Loucy (cell line): ENCODE measurements around the gene ACOT11.

Experiments used
- H2AFZ ChIP-seq: fragments of 200-600 bp; sonication (generic); 2 replicates; pipeline ENCODE4 v1.6.0; 2016; ENCODE audit warnings: antibody characterized with exemption, mild to moderate bottlenecking, low read length, moderate library complexity
- H3F3A ChIP-seq: fragments of 200-600 bp; 2 replicates; pipeline ENCODE4 v1.6.0; 2016; ENCODE audit warnings: antibody characterized with exemption, low read depth, mild to moderate bottlenecking
- H3K27me3 ChIP-seq: fragments of 200-600 bp; sonication (generic); 2 replicates; pipeline ENCODE4 v1.6.1; 2014; ENCODE audit warnings: low read length, mild to moderate bottlenecking; ENCODE audit not compliant: insufficient read depth, poor library complexity, severe bottlenecking
- H3K36me3 ChIP-seq: fragments of 200-600 bp; sonication (generic); 2 replicates; pipeline ENCODE4 v1.6.1; 2016; ENCODE audit warnings: low read length; ENCODE audit not compliant: insufficient read depth
- H3K4me1 ChIP-seq: fragments of 200-600 bp; sonication (generic); 2 replicates; pipeline ENCODE4 v1.5.1; 2014; ENCODE audit warnings: low read length, mild to moderate bottlenecking; ENCODE audit not compliant: insufficient read depth, poor library complexity, severe bottlenecking
- H3K4me2 ChIP-seq: fragments of 200-600 bp; sonication (generic); 2 replicates; pipeline ENCODE4 v1.6.0; 2014; ENCODE audit warnings: antibody characterized with exemption, low read length, low read depth, mild to moderate bottlenecking; ENCODE audit not compliant: poor library complexity, severe bottlenecking
- H3K4me3 ChIP-seq: fragments of 200-600 bp; sonication (generic); 2 replicates; pipeline ENCODE4 v1.5.1; 2014; ENCODE audit warnings: low read length, mild to moderate bottlenecking, mixed read lengths; ENCODE audit not compliant: poor library complexity, severe bottlenecking
- H3K79me2 ChIP-seq: fragments of 200-600 bp; sonication (generic); 2 replicates; pipeline ENCODE4 v1.6.1; 2014; ENCODE audit warnings: low read length; ENCODE audit not compliant: insufficient read depth
- H3K9ac ChIP-seq: fragments of 200-600 bp; sonication (generic); 2 replicates; pipeline ENCODE4 v1.6.0; 2014; ENCODE audit warnings: mild to moderate bottlenecking, low read depth, low read length, moderate library complexity; ENCODE audit not compliant: poor library complexity, severe bottlenecking
- H3K9me2 ChIP-seq: fragments of 200-600 bp; sonication (generic); replicated peaks from 2 replicates; pipeline ENCODE4 v1.6.1; 2016; ENCODE audit warnings: low read depth, low read length, mixed read lengths
- H3K9me3 ChIP-seq: fragments of 200-600 bp; sonication (generic); 2 replicates; pipeline ENCODE4 v1.6.1; 2014; ENCODE audit warnings: mild to moderate bottlenecking, antibody characterized with exemption, low read length, low read depth; ENCODE audit not compliant: insufficient read depth
- H4K20me1 ChIP-seq: fragments of 200-600 bp; sonication (generic); 2 replicates; pipeline ENCODE4 v1.6.0; 2014; ENCODE audit warnings: antibody characterized with exemption, low read length, mild to moderate bottlenecking; ENCODE audit not compliant: insufficient read depth, poor library complexity, severe bottlenecking
- EZH2phosphoT487 ChIP-seq: fragments of 200-600 bp; IDR thresholded peaks from 2 replicates; pipeline ENCODE4 v1.6.1; 2018; ENCODE audit warnings: antibody characterized with exemption, mild to moderate bottlenecking, moderate library complexity, borderline replicate concordance
- TF ChIP-seq, protein P1 (sequence below): fragments of 200-600 bp; sonication (generic); conservative IDR thresholded peaks from 2 replicates; pipeline ENCODE4 v1.5.1; 2014; ENCODE audit warnings: mild to moderate bottlenecking, antibody characterized with exemption, low read length

Gene ACOT11

DNA sequence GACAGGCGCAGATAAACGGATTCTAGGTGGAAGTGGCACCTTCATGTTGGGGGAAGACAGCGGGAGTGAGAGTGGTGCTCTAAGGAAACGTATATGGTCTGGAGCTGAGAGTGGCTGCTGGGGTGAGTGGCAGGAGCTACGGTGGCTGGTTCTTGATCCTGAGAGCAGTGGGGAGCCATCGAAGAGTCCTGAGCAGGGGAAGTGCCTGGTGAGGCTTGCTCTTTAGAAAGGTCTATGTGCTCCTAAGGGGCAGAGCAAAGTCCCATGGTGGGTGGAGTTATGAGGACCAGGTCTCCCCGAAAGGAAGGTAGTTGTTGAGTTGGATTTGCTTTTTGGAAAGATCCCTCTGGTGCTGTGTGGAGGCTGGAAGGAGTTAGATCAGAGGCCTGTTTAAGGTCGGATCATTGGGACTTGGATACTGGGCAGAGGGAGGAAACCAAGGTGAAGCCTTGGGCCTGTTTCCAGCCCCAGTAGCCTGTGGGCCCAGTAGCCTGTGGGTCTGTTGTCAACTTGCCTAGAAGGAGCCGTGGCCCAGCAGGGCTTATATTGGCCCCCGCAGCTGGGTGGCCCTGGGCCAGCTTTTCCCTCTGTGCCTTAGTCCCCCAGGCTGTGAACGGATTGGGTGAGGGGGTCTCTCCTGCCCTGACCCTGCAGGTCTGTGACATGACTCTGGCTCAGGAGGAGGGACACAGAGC, 33.0 kb downstream of the ACOT11 start:
- H3K79me2 ChIP-seq, result no peaks in the 10 kb centered on the region
- no peak overlapping the region for H2AFZ ChIP-seq
- no peaks in the 10 kb centered on the region for H3K9me2 ChIP-seq
- H3K4me2 ChIP-seq, result no peak overlapping the region
- H3K4me3 ChIP-seq, result no peak overlapping the region
- no peaks in the 10 kb centered on the region for H3K27me3 ChIP-seq
- H3K9ac ChIP-seq, result no peak overlapping the region
- no peaks in the 10 kb centered on the region for H4K20me1 ChIP-seq
- H3K9me3 ChIP-seq, result no peaks in the 10 kb centered on the region
- peaks cover 13% of the 10 kb centered on the region for H3K4me1 ChIP-seq
- no peaks in the 10 kb centered on the region for H3F3A ChIP-seq
- no peaks in the 10 kb centered on the region for H3K36me3 ChIP-seq
- TF ChIP-seq, protein P1, sequence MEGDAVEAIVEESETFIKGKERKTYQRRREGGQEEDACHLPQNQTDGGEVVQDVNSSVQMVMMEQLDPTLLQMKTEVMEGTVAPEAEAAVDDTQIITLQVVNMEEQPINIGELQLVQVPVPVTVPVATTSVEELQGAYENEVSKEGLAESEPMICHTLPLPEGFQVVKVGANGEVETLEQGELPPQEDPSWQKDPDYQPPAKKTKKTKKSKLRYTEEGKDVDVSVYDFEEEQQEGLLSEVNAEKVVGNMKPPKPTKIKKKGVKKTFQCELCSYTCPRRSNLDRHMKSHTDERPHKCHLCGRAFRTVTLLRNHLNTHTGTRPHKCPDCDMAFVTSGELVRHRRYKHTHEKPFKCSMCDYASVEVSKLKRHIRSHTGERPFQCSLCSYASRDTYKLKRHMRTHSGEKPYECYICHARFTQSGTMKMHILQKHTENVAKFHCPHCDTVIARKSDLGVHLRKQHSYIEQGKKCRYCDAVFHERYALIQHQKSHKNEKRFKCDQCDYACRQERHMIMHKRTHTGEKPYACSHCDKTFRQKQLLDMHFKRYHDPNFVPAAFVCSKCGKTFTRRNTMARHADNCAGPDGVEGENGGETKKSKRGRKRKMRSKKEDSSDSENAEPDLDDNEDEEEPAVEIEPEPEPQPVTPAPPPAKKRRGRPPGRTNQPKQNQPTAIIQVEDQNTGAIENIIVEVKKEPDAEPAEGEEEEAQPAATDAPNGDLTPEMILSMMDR, result no peak
- TF ChIP-seq EZH2phosphoT487, result no peak

DNA sequence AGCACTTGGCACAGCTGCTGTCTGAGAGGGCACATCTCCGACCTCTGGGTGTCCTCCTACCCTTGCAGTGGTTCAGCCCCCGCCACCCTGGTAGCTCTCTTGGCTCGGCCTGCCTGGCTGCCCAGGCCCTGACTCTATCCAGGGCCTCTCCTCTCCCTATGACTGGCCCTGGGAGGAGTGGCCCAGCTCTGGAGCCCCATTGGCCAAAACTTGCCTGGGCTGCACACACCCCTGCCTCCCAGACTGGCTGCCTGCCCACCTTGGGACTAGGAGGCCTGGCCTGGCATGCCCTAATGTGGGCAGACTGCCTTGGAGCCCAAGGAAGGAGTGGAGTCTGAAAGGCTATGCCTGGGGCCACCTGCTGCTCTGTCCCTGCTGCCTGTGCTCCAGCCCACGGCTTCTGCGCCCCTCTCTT, 33.6 kb downstream of the ACOT11 start:
- Histone ChIP-seq H3K9me3 (no peaks in the 10 kb centered on the region), H3K27me3 (no peaks in the 10 kb centered on the region), H3K4me2 (no peak overlapping the region), H3K9me2 (no peaks in the 10 kb centered on the region), H4K20me1 (no peaks in the 10 kb centered on the region), H3K79me2 (no peaks in the 10 kb centered on the region), H2AFZ (no peak overlapping the region), H3K9ac (no peak overlapping the region), H3K4me1 (peaks cover 7% of the 10 kb centered on the region), H3F3A (no peaks in the 10 kb centered on the region), H3K4me3 (no peak overlapping the region), H3K36me3 (no peaks in the 10 kb centered on the region)
- TF ChIP-seq EZH2phosphoT487, result no peak
- TF ChIP-seq, protein P1, result no peak

DNA sequence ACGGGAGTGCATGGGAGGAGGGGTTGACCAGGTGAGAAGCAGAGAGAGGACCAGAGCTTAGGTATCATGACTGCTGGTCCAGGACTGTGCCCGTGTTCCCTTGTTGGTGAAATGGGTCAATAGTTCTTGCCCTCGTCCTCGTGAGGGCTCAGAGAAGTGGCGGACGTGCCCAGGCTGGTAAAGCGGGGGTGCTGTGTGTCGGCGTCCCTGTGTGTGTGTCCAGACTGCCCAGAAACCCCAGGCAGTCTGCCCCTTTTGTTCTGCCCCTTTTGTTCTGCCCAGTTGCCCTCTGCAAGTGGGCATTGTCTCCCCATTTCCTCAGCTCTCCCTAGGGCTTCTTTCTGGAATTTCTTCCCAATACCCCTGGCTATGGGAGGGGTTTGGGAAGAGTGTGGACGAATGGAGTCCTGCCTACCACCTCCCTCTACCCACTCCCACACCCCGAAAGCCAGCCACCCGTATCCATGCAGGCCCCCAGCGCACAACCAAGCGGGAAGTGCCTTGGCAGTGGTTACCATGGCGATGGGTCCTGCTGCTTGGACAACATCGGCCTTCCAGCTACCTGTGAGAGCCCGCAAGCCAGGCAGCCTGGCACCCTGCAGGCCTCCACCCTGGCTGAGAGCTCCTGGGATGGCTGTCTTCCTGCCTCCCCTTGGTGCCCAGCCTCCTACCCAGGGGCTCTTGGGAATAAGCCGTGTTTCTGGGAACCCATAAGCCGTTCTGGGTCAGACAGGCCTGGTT, 34.7 kb downstream of the ACOT11 start:
- TF ChIP-seq, protein P1, result no peak
- TF ChIP-seq EZH2phosphoT487, result no peak
- H3K4me2 ChIP-seq, result no peak overlapping the region
- H2AFZ ChIP-seq, result no peak overlapping the region
- peaks cover 4% of the 10 kb centered on the region for H3K4me1 ChIP-seq
- H3K9me3 ChIP-seq, result no peaks in the 10 kb centered on the region
- H3K9me2 ChIP-seq, result no peaks in the 10 kb centered on the region
- no peaks in the 10 kb centered on the region for H4K20me1 ChIP-seq
- no peak overlapping the region for H3K4me3 ChIP-seq
- H3K36me3 ChIP-seq, result no peaks in the 10 kb centered on the region
- H3K79me2 ChIP-seq, result no peaks in the 10 kb centered on the region
- H3K27me3 ChIP-seq, result no peaks in the 10 kb centered on the region
- no peaks in the 10 kb centered on the region for H3F3A ChIP-seq
- H3K9ac ChIP-seq, result no peak overlapping the region
